Type B pancreatic cell (in vitro differentiated cells): ENCODE data around the gene ATP5F1B. TPM values are rescaled to one million over a fixed set of nuclear protein-coding genes. Genes with fewer than 3 reads are reported as not detected.
"Not testable (repeated sequence)": the region's sequence is repeated elsewhere in the genome, so short reads cannot be mapped to it uniquely, and the experiment has no call there.

Experiments
- DNase-seq: peaks from one replicate; pipeline ENCODE4 v3.0.0; 2021; ENCODE audit warnings: mixed read lengths; ENCODE audit not compliant: unreplicated experiment; ENCODE audit errors: extremely low spot score
- H3K27ac Mint-ChIP-seq: 2 replicates; pipeline ENCODE4 v1.8.0; 2021; ENCODE audit warnings: mild to moderate bottlenecking, mixed read lengths
- H3K27me3 Mint-ChIP-seq: 2 replicates; pipeline ENCODE4 v1.8.0; 2021; ENCODE audit warnings: mixed read lengths
- H3K36me3 Mint-ChIP-seq: 2 replicates; pipeline ENCODE4 v1.8.0; 2021; ENCODE audit warnings: mixed read lengths
- H3K4me1 Mint-ChIP-seq: one replicate; pipeline ENCODE4 v1.8.0; 2021; ENCODE audit warnings: mixed read lengths; ENCODE audit not compliant: unreplicated experiment
- H3K4me3 Mint-ChIP-seq: 2 replicates; pipeline ENCODE4 v1.8.0; 2021; ENCODE audit warnings: mild to moderate bottlenecking, mixed read lengths
- H3K9me3 Mint-ChIP-seq: 2 replicates; pipeline ENCODE4 v1.8.0; 2021; ENCODE audit warnings: mixed read lengths
- total RNA-seq: library from RNA; stranded (reverse); gene quantifications from 2 replicates; pipeline ENCODE4 v1.2.1, GENCODE V29; 2021; ENCODE audit warnings: low replicate concordance
- TF ChIP-seq, protein P1 (sequence below): fragments of 200-600 bp; sonication (generic); conservative IDR thresholded peaks from 2 replicates; pipeline ENCODE4 v1.5.0; 2021; ENCODE audit warnings: antibody characterized with exemption, mild to moderate bottlenecking

Gene ATP5F1B
- total RNA-seq, 1 donor from 2014 or later: 692 TPM

DNA sequence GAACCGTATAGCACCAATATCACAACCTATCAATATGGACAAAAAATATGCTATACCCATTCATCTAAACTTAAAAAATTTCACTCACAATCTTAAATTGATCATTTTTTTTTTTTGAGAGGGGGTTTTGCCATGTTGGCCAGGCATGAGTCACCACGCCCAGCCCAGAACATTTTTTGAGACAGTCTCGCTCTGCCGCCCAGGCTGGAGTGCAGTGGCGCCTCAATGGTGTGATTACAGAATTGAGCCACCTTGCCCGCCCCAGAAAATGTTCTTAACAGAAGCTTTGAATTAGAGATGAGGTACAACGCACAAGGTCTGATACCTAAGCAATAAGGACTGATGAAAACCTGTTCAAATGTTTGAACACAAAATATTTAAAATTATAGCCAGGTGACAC, 15.8 kb upstream of the ATP5F1B start:
- H3K27me3 Mint-ChIP-seq: no peaks in the 10 kb centered on the region
- H3K9me3 Mint-ChIP-seq: no peaks in the 10 kb centered on the region
- H3K27ac Mint-ChIP-seq: no peak overlapping the region
- H3K4me1 Mint-ChIP-seq: no peaks in the 10 kb centered on the region
- H3K36me3 Mint-ChIP-seq: peaks cover 27% of the 10 kb centered on the region
- TF ChIP-seq, protein P1, sequence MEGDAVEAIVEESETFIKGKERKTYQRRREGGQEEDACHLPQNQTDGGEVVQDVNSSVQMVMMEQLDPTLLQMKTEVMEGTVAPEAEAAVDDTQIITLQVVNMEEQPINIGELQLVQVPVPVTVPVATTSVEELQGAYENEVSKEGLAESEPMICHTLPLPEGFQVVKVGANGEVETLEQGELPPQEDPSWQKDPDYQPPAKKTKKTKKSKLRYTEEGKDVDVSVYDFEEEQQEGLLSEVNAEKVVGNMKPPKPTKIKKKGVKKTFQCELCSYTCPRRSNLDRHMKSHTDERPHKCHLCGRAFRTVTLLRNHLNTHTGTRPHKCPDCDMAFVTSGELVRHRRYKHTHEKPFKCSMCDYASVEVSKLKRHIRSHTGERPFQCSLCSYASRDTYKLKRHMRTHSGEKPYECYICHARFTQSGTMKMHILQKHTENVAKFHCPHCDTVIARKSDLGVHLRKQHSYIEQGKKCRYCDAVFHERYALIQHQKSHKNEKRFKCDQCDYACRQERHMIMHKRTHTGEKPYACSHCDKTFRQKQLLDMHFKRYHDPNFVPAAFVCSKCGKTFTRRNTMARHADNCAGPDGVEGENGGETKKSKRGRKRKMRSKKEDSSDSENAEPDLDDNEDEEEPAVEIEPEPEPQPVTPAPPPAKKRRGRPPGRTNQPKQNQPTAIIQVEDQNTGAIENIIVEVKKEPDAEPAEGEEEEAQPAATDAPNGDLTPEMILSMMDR: no peak
- no peak overlapping the region for H3K4me3 Mint-ChIP-seq
- DNase-seq: no peak

DNA sequence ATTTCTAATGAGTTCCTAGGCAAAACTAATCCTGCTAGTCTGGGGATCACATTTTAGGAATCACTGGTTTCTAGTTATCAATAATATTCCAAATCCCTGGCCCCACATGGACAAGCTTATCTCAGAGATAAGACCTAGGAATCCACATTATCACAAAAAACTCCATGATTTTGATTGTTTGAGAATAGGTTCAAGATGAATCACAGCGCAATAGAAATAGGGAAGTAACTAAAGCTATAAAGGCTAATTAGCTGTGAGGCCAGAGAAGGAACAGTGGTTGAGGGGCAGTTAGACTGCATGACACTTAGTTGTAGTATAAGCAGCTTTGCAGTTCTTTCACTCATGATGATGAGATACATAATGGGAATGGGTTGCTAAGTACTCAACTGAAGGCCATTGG, 13.1 kb upstream of the ATP5F1B start:
- H3K36me3 Mint-ChIP-seq: peaks cover 15% of the 10 kb centered on the region
- TF ChIP-seq, protein P1: no peak
- H3K9me3 Mint-ChIP-seq: no peaks in the 10 kb centered on the region
- DNase-seq: no peak
- no peak overlapping the region for H3K4me3 Mint-ChIP-seq
- no peaks in the 10 kb centered on the region for H3K4me1 Mint-ChIP-seq
- no peaks in the 10 kb centered on the region for H3K27me3 Mint-ChIP-seq
- no peak overlapping the region for H3K27ac Mint-ChIP-seq

DNA sequence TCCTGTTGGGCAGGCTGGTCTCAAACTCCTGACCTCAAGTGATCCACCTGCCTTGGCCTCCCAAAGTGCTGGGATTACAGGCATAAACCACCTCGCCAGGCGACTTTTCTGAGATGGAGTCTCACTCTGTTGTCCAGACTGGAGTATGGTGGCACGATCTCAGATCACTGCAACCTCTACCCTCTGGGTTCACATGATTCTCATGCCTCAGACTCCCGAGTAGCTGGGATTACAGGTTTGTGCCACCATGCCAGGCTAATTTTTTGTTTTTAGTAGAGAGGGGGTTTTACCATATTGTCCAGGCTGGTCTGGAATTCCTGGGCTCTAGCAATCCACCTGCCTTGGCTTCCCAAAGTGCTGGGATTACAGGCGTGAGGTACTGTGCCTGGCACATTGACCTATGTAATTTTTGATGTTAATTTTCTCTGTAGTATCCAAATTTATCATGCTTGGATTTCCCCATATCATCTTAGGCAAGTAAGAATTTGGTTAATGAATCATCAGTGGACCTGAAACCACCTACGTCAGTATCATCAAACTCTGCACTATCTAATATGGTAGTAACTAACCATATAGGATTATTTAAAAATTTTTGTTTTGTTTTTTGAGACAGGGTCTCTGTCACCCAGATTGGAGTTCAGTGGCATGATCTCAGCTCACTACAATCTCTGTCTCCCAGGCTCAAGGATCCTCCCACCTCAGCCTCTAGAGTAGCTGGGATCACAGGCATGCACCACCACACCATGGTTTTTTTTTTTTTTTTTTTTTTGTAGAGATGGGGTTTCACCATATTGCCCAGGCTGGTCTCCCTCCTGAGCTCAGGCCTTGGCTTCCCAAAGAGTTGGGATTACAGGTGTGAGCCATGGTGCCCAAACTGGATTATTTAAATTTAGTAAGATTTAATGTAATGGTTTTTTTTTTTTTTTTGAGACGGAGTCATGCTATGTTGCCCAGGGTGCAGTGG, 11.9 kb upstream of the ATP5F1B start:
- Mint-ChIP-seq H3K9me3 (peaks cover 4% of the 10 kb centered on the region), H3K4me3 (no peak overlapping the region), H3K4me1 (no peaks in the 10 kb centered on the region), H3K27me3 (no peaks in the 10 kb centered on the region), H3K36me3 (peaks cover 16% of the 10 kb centered on the region), H3K27ac (no peak overlapping the region)
- TF ChIP-seq, protein P1: no peak
- no peak for DNase-seq

DNA sequence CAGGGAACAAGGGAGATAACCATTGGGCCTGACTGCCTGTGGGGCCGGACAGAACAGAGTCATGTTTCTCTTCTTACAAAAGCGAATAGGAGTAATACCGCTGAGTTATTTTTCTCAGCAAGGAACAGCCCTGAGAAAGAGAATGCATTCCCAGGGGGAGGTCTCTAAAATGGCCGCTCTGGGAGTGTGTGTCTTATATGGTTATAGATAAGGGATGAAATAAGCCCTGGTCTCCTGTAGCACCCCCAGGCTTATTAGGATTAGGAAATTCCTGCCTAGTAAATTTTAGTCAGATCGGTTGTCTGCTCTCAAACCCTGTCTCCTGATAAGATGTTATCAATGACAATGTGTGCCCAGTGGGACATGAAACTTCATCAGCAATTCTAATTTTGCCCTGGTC, 8.0 kb upstream of the ATP5F1B start:
- DNase-seq, H3K4me3 Mint-ChIP-seq, H3K27me3 Mint-ChIP-seq, H3K27ac Mint-ChIP-seq, H3K4me1 Mint-ChIP-seq, H3K9me3 Mint-ChIP-seq: not testable (repeated sequence)
- H3K36me3 Mint-ChIP-seq: peaks cover 14% of the 10 kb centered on the region

DNA sequence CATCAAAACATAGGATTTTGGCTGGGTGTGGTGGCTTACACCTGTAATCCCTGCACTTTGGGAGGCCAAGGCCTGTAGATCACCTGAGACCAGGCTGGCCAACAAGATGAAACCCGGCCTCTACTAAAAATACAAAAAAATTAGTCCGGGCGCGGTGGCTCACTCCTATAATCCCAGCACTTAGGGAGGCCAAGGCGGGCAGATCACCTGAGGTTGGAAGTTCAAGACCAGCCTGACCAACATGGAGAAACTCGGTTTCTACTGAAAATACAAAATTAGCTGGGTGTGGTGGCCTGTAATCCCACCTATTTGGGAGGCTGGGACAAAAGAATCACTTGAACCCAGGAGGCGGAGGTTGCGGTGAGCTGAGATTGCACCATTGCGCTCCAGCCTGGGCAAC, 2.2 kb upstream of the ATP5F1B start:
- not testable (repeated sequence) for H3K9me3 Mint-ChIP-seq, H3K27me3 Mint-ChIP-seq, DNase-seq, H3K27ac Mint-ChIP-seq, H3K4me3 Mint-ChIP-seq
- H3K36me3 Mint-ChIP-seq: peaks cover 26% of the 10 kb centered on the region
- peaks cover 19% of the 10 kb centered on the region for H3K4me1 Mint-ChIP-seq

DNA sequence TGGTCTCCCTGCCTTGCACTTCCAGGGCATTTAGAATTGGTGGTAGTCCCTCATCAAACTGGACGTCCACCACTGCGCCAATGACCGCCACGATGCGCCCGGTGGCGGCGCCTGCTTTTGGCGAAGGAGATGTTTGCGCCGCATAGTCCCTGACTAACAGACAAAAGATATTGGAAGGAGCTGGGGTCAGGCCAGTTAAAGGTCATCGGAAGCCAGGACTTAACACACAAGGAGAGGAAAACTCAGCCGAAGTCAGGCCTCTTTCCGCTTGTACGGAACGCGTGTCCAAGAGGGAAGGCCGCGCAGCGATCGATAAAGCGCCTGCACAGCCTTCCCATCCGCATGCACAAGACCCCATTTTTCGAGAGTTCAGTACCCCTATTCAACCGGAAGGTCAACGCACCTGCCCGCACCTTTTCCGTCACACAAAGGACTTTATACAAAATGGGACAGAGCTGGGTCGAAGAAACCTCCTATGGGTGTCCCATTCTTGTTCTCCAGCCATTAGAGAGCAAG, 525 bp downstream of the ATP5F1B start:
- peaks cover 31% of the 10 kb centered on the region for H3K36me3 Mint-ChIP-seq
- H3K27me3 Mint-ChIP-seq: no peaks in the 10 kb centered on the region
- peaks cover 19% of the 10 kb centered on the region for H3K4me1 Mint-ChIP-seq
- H3K9me3 Mint-ChIP-seq: no peaks in the 10 kb centered on the region
- peak overlapping the region; percentile 98 for H3K4me3 Mint-ChIP-seq
- peak overlapping the region; percentile 92 for H3K27ac Mint-ChIP-seq
- TF ChIP-seq, protein P1: peak; percentile 49
- DNase-seq: no peak
